OCI-LY1 (cell line): ENCODE measurements around the gene GOLM1.

Experiments
- H2AFZ ChIP-seq: fragments of 200-600 bp; sonication (generic), shearing (Covaris generic); 2 replicates; pipeline ENCODE4 v1.6.0; 2014; ENCODE audit warnings: antibody characterized with exemption, mild to moderate bottlenecking, low read length
- H3F3A ChIP-seq: fragments of 200-600 bp; sonication (generic), shearing (Covaris generic); 2 replicates; pipeline ENCODE4 v1.6.0; 2014; ENCODE audit warnings: mild to moderate bottlenecking, antibody characterized with exemption, low read length, moderate library complexity; ENCODE audit not compliant: insufficient read depth
- H3K27ac ChIP-seq: fragments of 200-600 bp; sonication (generic); 2 replicates; pipeline ENCODE4 v1.5.1; 2014; ENCODE audit warnings: low read length, mixed run types, mild to moderate bottlenecking, low read depth; ENCODE audit not compliant: poor library complexity, severe bottlenecking
- H3K27me3 ChIP-seq: fragments of 200-600 bp; sonication (generic); 2 replicates; pipeline ENCODE4 v1.6.0; 2014; ENCODE audit warnings: antibody characterized with exemption, mild to moderate bottlenecking, low read length, moderate library complexity; ENCODE audit not compliant: insufficient read depth
- H3K36me3 ChIP-seq: fragments of 200-600 bp; sonication (generic); 2 replicates; pipeline ENCODE4 v1.6.1; 2014; ENCODE audit warnings: mild to moderate bottlenecking, antibody characterized with exemption, low read length, moderate library complexity, mixed read lengths; ENCODE audit not compliant: insufficient read depth
- H3K4me1 ChIP-seq: fragments of 200-600 bp; sonication (generic); 2 replicates; pipeline ENCODE4 v1.5.1; 2014; ENCODE audit warnings: mild to moderate bottlenecking, low read length, moderate library complexity; ENCODE audit not compliant: insufficient read depth, severe bottlenecking
- H3K4me2 ChIP-seq: fragments of 200-600 bp; sonication (generic), shearing (Covaris generic); 2 replicates; pipeline ENCODE4 v1.6.1; 2014; ENCODE audit warnings: low read length
- H3K4me3 ChIP-seq: fragments of 200-600 bp; sonication (generic); 2 replicates; pipeline ENCODE4 v1.5.1; 2014; ENCODE audit warnings: low read length, low read depth, mild to moderate bottlenecking, mixed read lengths; ENCODE audit not compliant: poor library complexity, severe bottlenecking
- H3K79me2 ChIP-seq: fragments of 200-600 bp; shearing (Covaris generic); 2 replicates; pipeline ENCODE4 v1.6.1; 2016; ENCODE audit warnings: mixed run types, low read length, mixed read lengths; ENCODE audit not compliant: insufficient read depth
- H3K9ac ChIP-seq: fragments of 200-600 bp; sonication (generic), shearing (Covaris generic); 2 replicates; pipeline ENCODE4 v1.6.1; 2014; ENCODE audit warnings: mild to moderate bottlenecking, low read length, mixed read lengths
- H3K9me2 ChIP-seq: fragments of 200-600 bp; sonication (generic), shearing (Covaris generic); 2 replicates; pipeline ENCODE4 v1.6.1; 2014; ENCODE audit warnings: low read depth, mild to moderate bottlenecking, low read length, mixed read lengths
- H3K9me3 ChIP-seq: fragments of 200-600 bp; shearing (Covaris generic); 2 replicates; pipeline ENCODE4 v1.6.1; 2014; ENCODE audit warnings: low read length, mixed read lengths
- H4K20me1 ChIP-seq: fragments of 200-600 bp; sonication (generic), shearing (Covaris generic); 2 replicates; pipeline ENCODE4 v1.6.0; 2016; ENCODE audit warnings: mild to moderate bottlenecking, low read length; ENCODE audit not compliant: insufficient read depth
- EZH2 ChIP-seq: fragments of 200-600 bp; sonication (generic), shearing (Covaris generic); IDR thresholded peaks from 2 replicates; pipeline ENCODE4 v1.8.0; 2017; ENCODE audit warnings: borderline replicate concordance, mixed run types, mild to moderate bottlenecking, antibody characterized with exemption, low read length, moderate library complexity, mixed read lengths
- TF ChIP-seq, protein P1 (sequence below): fragments of 200-600 bp; sonication (generic), shearing (Covaris generic); IDR thresholded peaks from 2 replicates; pipeline ENCODE4 v1.5.1; 2017; ENCODE audit warnings: mild to moderate bottlenecking, antibody characterized with exemption, low read length, moderate library complexity, mixed read lengths

The GOLM1 gene

DNA sequence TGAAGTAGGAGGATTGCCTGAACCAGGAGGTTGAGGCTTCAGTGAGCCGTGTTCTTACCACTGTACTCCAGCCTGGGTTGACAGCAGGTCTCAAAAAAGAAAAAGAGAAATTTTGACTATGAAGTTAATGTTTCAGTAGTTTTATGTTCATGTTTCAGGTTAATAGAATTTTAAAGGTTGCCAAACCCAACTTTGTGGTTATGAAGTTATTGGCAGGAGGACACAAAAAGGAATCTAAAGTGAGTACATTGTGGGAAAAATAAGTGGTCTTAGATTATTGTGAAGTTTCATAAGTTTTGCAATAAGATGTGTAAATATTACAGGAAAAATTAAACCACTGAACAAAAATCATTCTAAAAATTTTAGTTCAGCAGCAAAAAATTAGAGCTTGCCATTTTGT lies 78.6 kb downstream of the GOLM1 start:
- TF ChIP-seq, protein P1, sequence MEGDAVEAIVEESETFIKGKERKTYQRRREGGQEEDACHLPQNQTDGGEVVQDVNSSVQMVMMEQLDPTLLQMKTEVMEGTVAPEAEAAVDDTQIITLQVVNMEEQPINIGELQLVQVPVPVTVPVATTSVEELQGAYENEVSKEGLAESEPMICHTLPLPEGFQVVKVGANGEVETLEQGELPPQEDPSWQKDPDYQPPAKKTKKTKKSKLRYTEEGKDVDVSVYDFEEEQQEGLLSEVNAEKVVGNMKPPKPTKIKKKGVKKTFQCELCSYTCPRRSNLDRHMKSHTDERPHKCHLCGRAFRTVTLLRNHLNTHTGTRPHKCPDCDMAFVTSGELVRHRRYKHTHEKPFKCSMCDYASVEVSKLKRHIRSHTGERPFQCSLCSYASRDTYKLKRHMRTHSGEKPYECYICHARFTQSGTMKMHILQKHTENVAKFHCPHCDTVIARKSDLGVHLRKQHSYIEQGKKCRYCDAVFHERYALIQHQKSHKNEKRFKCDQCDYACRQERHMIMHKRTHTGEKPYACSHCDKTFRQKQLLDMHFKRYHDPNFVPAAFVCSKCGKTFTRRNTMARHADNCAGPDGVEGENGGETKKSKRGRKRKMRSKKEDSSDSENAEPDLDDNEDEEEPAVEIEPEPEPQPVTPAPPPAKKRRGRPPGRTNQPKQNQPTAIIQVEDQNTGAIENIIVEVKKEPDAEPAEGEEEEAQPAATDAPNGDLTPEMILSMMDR, result no peak
- no peak for TF ChIP-seq EZH2
- no peaks in the 10 kb centered on the region for H3K9me2 ChIP-seq
- no peaks in the 10 kb centered on the region for H3K79me2 ChIP-seq
- no peak overlapping the region for H3K27ac ChIP-seq
- no peak overlapping the region for H3K9ac ChIP-seq
- H2AFZ ChIP-seq, result no peak overlapping the region
- H3F3A ChIP-seq, result no peaks in the 10 kb centered on the region
- H3K4me1 ChIP-seq, result no peaks in the 10 kb centered on the region
- no peak overlapping the region for H3K4me3 ChIP-seq
- peaks cover 23% of the 10 kb centered on the region; the same call in 1 of the 2 replicates for H3K36me3 ChIP-seq
- H3K4me2 ChIP-seq, result no peak overlapping the region
- no peaks in the 10 kb centered on the region for H3K27me3 ChIP-seq
- no peaks in the 10 kb centered on the region for H3K9me3 ChIP-seq
- H4K20me1 ChIP-seq, result no peaks in the 10 kb centered on the region

DNA sequence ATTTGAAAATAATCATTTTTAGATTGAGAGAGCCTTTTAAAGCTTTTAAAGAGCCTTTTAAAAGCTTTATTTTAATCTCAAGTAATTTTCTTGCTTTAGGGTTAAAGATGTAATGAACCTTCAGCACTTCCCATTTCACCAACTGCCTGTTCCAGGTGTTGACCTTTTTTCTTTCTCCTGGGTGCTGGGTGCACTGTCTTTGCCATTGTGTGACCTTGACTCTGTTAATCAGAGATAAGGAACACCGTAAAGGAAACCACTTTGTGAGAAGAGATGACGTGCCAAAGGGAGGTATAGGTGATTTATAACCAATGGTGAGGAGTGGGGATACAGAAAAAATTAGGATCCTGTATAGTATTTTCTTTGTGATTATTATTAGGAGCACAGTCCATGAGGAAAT lies 90.2 kb downstream of the GOLM1 start:
- Histone ChIP-seq H3K9ac (no peak overlapping the region), H3K79me2 (no peaks in the 10 kb centered on the region), H3K4me2 (no peak overlapping the region), H3K36me3 (peaks cover 29% of the 10 kb centered on the region), H3K9me3 (peaks cover 3% of the 10 kb centered on the region; the same call in 1 of the 2 replicates), H3K4me1 (no peaks in the 10 kb centered on the region), H3K9me2 (no peaks in the 10 kb centered on the region), H3F3A (no peaks in the 10 kb centered on the region), H4K20me1 (no peaks in the 10 kb centered on the region), H3K27me3 (no peaks in the 10 kb centered on the region), H2AFZ (no peak overlapping the region), H3K4me3 (no peak overlapping the region), H3K27ac (no peak overlapping the region)
- no peak for TF ChIP-seq EZH2
- TF ChIP-seq, protein P1, result no peak

DNA sequence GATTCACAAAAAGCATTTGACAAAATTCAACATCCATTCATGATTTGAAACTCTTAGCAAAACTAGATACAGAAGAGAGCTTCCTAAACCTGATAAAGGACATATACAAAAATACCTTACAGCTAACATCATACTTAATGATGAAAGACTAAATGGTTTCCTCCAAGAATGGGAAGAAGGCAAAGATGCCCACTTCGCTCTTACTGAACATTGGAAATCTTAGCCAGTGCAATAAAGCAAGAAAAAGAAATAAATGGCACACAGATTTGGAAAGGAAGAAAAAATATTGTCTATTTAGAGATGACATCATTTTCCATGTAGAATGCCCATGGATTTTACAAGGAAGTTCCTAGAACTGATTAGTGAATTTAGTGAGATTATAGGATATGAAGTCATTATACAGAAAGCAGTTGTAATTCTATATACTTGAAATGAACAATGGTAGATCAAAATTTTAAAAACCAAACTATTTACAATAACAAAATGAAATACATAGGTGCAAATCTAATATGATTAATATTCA lies 94.0 kb downstream of the GOLM1 start:
- H3K9me3 ChIP-seq, result peaks cover 3% of the 10 kb centered on the region; the same call in 1 of the 2 replicates
- H3K9ac ChIP-seq, result no peak overlapping the region
- H2AFZ ChIP-seq, result no peak overlapping the region
- H3K27ac ChIP-seq, result no peak overlapping the region
- H3K4me2 ChIP-seq, result no peak overlapping the region
- H3K79me2 ChIP-seq, result no peaks in the 10 kb centered on the region
- H3K4me1 ChIP-seq, result no peaks in the 10 kb centered on the region
- no peaks in the 10 kb centered on the region for H4K20me1 ChIP-seq
- peaks cover 38% of the 10 kb centered on the region for H3K36me3 ChIP-seq
- no peak overlapping the region for H3K4me3 ChIP-seq
- no peaks in the 10 kb centered on the region for H3K27me3 ChIP-seq
- TF ChIP-seq EZH2, result no peak
- TF ChIP-seq, protein P1, result no peak
- H3F3A ChIP-seq, result no peaks in the 10 kb centered on the region
- H3K9me2 ChIP-seq, result no peaks in the 10 kb centered on the region
